ENCODE data around the gene COL11A2.

- TF ChIP-seq POLR2A (IDR thresholded peaks at IDR 0.05) (no peak), CTCF (IDR thresholded peaks at IDR 0.05) (no peak), POLR2AphosphoS5 (IDR thresholded peaks at IDR 0.05; ENCODE audit: insufficient read depth in 1 of 2, low read depth in 1 of 2) (no peak)
These were observed 8.9 kb upstream of the COL11A2 start for GRCh38 chr6:33201147-33201545.

Data from vagina (tissue), 2 donors.